ENCODE results near the gene RAE1.
A peak's percentile ranks its signal among the peaks of the same experiment; 100 is the strongest.

The RAE1 gene

GRCh38 chr20:57372581-57373350 is 21.7 kb downstream of the RAE1 start:
- no peak for FAIRE-seq

DNA sequence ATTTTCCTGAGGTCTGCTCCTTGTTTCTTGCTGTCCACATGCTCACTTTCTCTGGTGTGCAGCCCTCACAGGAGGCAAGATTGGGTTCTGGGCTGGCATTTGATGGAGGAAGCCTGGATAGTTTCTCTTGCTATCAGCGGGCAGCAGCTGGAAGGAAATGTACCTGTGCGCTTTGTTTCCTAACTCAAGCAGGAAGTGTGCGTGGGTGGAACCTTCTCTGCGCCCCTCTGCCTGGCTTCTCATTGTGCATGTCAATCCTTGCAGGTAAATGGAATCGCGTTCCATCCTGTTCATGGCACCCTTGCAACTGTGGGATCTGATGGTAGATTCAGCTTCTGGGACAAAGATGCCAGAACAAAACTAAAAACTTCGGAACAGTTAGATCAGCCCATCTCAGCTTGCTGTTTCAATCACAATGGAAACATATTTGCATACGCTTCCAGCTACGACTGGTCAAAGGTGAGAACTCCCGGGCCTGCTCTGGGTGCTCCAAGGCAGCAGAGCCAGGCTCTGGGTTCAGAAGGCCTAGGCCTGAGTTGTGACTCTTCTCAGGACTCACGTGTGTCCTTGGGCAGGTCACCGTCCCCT is 23.4 kb downstream of the RAE1 start:
- no peak for FAIRE-seq

GRCh38 chr20:57374931-57375651 is 24.0 kb downstream of the RAE1 start:
- no peak for FAIRE-seq

DNA sequence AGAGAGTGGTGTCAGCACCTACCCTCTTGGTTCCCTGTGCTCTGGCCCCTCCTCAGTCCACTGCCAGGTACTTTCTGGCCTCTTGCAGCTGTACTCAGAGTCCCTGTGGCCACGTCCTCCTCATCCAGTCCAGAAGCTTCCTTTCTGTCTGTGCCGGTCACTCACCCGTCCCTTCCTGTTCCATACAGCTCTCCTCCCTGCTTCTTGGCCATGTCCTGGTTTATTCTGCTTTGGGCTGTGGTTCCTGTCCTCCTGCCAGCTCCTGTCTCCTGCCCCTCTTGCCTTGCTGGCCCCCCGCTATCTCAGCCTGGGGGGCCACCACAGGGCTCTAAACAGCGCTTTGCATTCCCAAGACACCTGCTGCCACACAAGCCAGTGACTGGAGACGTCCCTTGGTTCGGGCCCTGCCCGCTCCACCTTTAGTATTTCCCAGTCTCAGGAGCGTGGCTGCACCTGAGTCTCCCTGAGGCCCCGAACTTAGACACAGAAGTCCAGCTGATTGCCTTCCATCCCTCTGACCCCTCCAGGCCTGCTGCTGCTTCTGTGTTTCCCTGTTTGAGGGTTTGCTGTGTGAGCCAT is 24.7 kb downstream of the RAE1 start:
- FAIRE-seq: no peak

GRCh38 chr20:57377350-57377749 is 26.3 kb downstream of the RAE1 start:
- no peak for FAIRE-seq

DNA sequence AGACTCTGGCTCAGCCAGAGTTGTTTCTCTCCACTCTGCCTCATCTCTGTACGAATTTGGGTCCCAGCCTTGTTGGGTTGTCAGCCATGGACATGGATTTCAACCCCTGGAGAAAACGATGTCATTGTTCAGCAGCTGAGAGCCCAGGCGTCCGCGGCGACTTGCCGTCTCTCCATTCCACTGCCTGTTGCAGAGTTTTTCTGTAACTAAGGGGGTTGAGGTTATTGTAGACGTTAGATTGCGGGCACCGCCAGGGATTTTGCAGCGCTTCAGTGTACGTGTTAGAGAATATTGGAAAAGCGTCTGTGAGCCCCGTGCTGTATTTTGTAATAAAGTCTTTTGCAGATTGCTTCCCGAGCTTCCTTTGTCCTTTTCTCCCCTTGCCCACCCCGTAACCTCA is 27.1 kb downstream of the RAE1 start:
- FAIRE-seq: no peak

- FAIRE-seq: no peak
Observed at GRCh38 chr20:57378646-57379262, 27.7 kb downstream of the RAE1 start.

GRCh38 chr20:57379263-57379647 is 28.2 kb downstream of the RAE1 start:
- FAIRE-seq: no peak

- no peak for FAIRE-seq
Observed at GRCh38 chr20:57380081-57380750, 29.2 kb downstream of the RAE1 start.

DNA sequence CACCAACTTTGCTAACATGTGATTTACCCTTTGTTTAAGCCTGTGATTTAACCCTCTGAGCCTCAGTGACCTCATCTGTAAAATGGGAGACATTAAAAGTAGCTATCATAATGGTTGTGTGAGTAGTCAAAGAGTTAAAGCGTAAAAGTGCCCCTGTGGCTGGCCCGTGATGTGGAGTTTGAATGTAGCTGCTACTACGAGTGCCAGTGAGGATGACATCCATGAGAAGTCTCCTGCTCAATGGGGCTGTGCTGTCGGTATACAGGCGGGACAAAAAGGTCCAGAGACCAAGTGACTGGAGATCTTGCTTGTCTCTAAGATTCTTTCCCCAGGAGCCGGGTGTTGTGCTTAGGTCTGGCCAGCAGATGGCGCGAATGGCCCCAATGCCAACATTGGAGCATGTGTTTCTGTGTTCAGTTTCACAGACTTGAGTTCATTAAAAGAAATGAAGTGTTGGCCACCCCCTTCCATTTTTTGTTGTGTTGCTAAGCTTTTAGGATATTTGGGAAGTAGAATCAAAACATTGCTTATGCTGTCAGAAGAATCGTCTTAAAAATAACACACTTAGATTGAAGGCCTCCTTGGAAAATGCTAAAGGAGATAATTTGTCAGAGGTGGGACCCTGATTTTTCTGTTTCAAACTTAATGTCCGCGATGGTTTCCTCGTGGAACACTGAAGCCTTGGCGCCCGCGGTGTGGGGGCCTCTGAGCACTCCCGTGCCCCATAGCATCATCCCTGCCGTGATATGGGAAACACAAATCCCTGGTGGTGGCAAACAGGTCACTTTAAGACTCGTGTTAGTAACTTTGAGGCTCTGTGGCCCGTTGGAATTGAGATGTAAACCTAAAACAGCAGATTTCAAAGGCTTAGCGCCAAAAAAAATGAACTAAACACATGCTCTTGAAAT is 30.8 kb downstream of the RAE1 start:
- peak; percentile 93 for FAIRE-seq

DNA sequence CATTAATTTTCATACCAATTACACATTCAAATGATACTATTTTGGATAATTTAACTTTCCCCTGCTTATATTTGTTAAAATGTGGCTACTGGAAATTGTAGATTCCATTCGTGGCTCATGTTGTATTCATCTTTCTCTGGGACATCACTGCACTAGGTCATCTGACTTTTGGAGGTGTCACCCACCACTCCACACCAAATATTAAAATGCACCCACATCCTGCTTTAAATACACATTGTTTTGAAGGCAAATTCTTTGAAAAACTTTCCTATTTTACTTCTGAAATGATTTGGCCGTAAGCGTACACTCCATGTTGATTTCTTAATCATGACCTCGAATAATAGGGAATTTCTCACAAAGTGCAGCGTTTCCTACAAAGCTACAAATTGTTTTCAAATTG is 31.5 kb downstream of the RAE1 start:
- FAIRE-seq: no peak

DNA sequence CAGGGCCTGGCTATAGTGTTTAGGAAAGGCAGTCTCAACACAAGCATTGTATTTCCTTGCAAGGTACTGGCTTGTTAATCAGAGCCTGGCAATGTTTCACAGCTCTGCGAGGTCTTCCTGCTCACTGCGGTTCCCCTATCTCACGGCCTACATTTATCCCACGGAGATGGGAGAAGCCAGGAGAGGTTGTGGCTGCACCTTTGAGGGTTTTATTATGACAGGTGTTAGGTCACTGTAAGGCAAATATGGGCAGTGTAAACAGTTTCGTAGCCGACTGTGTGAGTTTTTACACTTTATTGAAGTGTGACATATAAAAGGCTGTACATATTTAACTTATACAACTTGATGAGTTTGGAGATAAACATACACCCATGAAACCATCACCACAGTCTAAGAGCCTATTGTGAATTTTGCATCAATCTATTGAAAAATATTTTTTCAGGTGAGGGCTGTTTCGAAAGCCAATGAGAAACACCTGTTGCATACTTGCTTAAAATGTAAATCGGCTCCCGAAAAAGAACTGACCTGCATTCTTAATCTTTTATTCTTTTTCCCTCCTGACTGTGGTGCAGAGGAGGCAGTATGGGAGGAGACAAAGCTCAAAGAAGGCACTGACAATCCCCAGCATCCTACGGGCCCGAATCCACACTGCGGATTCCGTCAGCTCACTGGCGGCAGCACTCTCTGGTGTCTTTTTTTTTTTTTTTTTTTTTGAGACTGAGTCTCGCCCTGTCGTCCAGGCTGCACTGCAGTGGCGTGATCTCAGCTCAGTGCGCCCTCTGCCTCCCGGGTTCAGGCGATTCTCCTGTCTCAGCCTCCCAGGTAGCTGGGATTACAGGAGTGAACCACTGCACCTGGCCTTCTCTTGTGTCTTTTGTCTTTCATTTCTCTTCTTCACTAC is 32.6 kb downstream of the RAE1 start:
- no peak for FAIRE-seq

DNA sequence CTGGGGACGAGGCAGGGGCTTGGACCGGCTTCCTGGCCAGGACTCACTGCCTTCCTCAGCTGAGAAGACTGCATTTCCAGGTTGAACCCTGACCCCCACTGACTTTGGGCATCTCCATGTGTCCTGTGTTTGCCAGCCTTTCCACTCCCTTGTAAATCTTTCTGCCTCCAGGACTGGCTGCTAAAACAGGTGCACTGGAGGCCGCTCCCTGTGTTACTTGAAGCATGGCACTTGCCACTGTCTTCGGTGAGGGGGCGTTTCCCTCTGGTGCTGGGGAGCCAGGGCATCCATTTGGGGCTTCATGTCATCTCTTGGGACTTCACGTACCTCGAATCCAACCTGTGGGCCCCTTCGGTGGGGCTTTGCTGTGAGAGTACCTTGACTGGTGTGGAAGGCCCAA is 33.4 kb downstream of the RAE1 start:
- no peak for FAIRE-seq

DNA sequence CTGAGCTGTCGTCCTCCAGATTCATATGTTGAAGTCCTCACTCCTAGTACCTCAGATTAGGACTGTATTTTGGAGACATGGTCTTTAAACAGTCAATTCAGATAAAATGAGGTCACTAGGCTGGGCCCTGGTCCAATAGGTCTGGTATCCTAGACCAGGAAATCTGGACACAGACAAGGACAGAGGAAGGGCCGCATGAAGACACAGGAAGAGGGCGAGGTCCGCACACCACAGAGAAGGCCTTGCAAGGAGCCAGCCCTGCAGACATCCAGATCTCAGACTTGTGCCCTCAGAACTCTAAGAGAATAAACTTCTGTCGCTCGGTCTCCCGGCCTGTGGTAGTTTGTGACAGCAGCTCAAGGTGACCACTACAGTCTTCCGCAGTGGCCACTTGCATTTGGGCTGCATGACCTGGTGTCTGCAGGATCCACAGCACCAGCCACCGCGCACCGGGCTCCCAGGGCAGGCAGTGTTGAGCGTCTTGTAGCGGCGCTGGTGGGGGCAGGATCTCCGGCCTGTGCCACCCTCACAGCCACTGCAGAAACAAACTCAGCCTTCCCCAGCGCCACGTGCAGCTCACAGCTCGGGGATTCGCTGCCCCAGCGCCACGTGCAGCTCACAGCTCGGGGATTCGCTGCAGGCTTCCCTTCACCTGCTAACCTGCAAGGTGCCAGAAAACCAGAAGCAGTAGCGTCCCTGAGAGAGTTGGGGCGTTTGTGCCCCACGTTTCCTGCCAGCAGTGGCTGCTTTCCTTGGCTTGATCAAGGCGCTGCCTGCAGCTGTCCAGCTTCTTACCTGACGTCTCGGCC is 34.1 kb downstream of the RAE1 start:
- FAIRE-seq: no peak

- no peak for FAIRE-seq
Observed at GRCh38 chr20:57385940-57386339, 34.9 kb downstream of the RAE1 start.

DNA sequence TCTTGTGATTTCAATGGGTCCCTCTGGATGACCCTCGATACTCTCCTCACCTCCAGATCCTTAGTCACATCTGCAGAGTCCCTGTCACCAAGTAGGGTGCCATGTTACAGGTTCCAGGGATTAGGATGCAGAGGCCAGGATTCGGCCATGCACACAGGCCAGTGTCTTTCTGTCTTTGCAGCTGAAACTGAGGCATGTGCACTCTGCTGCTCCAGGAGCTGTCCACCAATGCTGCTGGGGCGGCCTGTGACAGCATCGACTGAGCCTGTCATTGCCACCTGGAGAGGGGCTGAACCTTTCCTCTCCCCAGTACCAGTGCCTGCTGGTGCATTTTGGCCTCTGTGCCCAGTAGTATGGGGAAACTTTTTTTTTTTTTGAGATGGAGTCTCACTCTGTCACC is 35.7 kb downstream of the RAE1 start:
- FAIRE-seq: no peak

GRCh38 chr20:57387463-57387862 is 36.4 kb downstream of the RAE1 start:
- no peak for FAIRE-seq

DNA sequence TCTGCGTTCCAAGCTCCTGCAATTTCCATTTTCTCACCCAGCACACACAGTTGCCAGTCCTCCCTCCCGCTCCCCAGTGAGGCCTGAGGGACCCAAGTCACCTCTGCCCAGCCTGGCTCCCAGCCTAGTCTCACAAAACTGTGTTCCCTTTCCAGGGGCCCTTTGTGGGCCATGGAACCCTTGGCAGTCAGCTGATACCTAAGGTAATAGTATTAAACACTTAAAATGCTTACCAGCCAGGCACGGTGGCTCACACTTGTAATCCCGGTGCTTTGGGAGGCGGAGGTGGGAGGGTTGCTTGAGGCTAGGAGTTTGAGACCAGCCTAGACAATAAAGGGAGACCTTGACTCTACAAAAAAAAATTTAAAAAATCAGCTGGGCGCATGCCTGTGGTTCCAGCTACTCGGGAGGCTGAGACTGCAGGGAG is 36.9 kb downstream of the RAE1 start:
- no peak for FAIRE-seq

- FAIRE-seq: no peak
Observed at GRCh38 chr20:57388953-57389694, 38.1 kb downstream of the RAE1 start.

Data from G401.6 (cell line).